Adrenal gland (tissue), 5 donors: Measurements from ENCODE around the gene ZYX.

Experiments
- POLR2A ChIP-seq, 2 donors: fragments of 450-650 bp; IDR thresholded peaks; one replicate each; pipeline ENCODE4 v1.6.1; 2017; ENCODE audit warnings: antibody characterized with exemption in 2 of 2, mild to moderate bottlenecking in 2 of 2, moderate library complexity in 1 of 2
- TF ChIP-seq, protein P1 (sequence below), 6 experiments: fragments of 450-650 bp in 4 of 6; fragments of 200-600 bp in 2 of 6; sonication (generic) in 1 of 6; IDR thresholded peaks; 1 replicate in 5 of 6; 2 replicates in 1 of 6; pipeline versions ENCODE4 v1.5.1 to v1.8.0; 2016 to 2021; ENCODE audit warnings: antibody characterized with exemption in 6 of 6, mild to moderate bottlenecking in 2 of 6, moderate library complexity in 1 of 6
- donor health status: DM: no; HTN: no; CAD: no.

- TF ChIP-seq, protein P1, sequence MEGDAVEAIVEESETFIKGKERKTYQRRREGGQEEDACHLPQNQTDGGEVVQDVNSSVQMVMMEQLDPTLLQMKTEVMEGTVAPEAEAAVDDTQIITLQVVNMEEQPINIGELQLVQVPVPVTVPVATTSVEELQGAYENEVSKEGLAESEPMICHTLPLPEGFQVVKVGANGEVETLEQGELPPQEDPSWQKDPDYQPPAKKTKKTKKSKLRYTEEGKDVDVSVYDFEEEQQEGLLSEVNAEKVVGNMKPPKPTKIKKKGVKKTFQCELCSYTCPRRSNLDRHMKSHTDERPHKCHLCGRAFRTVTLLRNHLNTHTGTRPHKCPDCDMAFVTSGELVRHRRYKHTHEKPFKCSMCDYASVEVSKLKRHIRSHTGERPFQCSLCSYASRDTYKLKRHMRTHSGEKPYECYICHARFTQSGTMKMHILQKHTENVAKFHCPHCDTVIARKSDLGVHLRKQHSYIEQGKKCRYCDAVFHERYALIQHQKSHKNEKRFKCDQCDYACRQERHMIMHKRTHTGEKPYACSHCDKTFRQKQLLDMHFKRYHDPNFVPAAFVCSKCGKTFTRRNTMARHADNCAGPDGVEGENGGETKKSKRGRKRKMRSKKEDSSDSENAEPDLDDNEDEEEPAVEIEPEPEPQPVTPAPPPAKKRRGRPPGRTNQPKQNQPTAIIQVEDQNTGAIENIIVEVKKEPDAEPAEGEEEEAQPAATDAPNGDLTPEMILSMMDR (IDR thresholded peaks at IDR 0.05): no peak
- no peak for TF ChIP-seq POLR2A (IDR thresholded peaks at IDR 0.05)
These were observed 2.5 kb downstream of the ZYX start for GRCh38 chr7:143383642-143383957.
